K562 (cell line): ENCODE results near the gene XPOT. TPM values are rescaled to one million over a fixed set of nuclear protein-coding genes. Genes with fewer than 3 reads are reported as not detected.

Source experiments
- ATAC-seq: fragments of 200-7000 bp; cut with Tn5 transposase; 3 replicates; pipeline ENCODE4 v1.9.1; 2020; ENCODE audit warnings: moderate library complexity
- BruUV-seq: library from RNA; stranded (reverse); fragments of 400-500 nt; replicated peaks from 2 replicates; lab custom pipeline; 2021; lab: Mats Ljungman, UMichigan
- CTCF ChIA-PET: fragments of 300-600 bp; formaldehyde crosslinking; extraction: SDS; loops from one replicate; lab custom pipeline; 2021; ENCODE audit warnings: low intra/inter-chr PET ratio; lab: Yijun Ruan, JAX
- POLR2A ChIA-PET: fragments of 300-600, 350-650 bp; sonication (Branson Sonifier 250); formaldehyde crosslinking; extraction: SDS; loops from one replicate; lab custom pipeline; 2021; ENCODE audit warnings: antibody characterized with exemption, inconsistent platforms; lab: Yijun Ruan, JAX
- DNase-seq, 4 experiments: peaks; one replicate each; pipeline versions ENCODE4 v3.0.0 to v3.0.0-alpha.2; 2011 to 2018; ENCODE audit warnings: low spot score in 3 of 4, mixed read lengths in 3 of 4; ENCODE audit errors: extremely low read depth in 1 of 4
- FAIRE-seq: peaks from 2 replicates; lab custom pipeline; 2011; peaks lifted over from hg19 to GRCh38; lab: Jason Lieb, UNC
- H2AFZ ChIP-seq: 2 replicates; pipeline ENCODE4 v1.6.0; 2011; ENCODE audit warnings: low read depth, low read length, control low read depth, inconsistent platforms
- H3K27ac ChIP-seq: fragments of 200-600 bp; 3 replicates; pipeline ENCODE4 v1.8.0; 2011; ENCODE audit warnings: low read depth, mild to moderate bottlenecking, control low read depth, inconsistent platforms, low read length, moderate library complexity, mixed read lengths; ENCODE audit errors: extremely low read depth
- H3K27me3 ChIP-seq, 2 experiments: fragments of 300-600 bp in 1 of 2; 2 replicates in 1 of 2; 3 replicates in 1 of 2; pipeline versions ENCODE4 v1.6.0 to v1.8.0; 2011; ENCODE audit warnings: inconsistent platforms in 2 of 2, low read length in 2 of 2, mild to moderate bottlenecking in 1 of 2, mixed read lengths in 1 of 2, moderate library complexity in 1 of 2; ENCODE audit not compliant: control insufficient read depth in 2 of 2, insufficient read depth in 2 of 2
- H3K36me3 ChIP-seq: fragments of 300-600 bp; 3 replicates; pipeline ENCODE4 v1.8.0; 2011; ENCODE audit warnings: mild to moderate bottlenecking, low read length, inconsistent platforms; ENCODE audit not compliant: control insufficient read depth, insufficient read depth
- H3K4me1 ChIP-seq, 2 experiments: fragments of 200-600 bp in 1 of 2; replicated peaks in 1 of 2; 2 replicates in 1 of 2; 3 replicates in 1 of 2; pipeline versions ENCODE4 v1.5.1 to v1.8.0; 2011; ENCODE audit warnings: inconsistent platforms in 2 of 2, low read length in 2 of 2, mild to moderate bottlenecking in 1 of 2, mixed read lengths in 1 of 2, moderate library complexity in 1 of 2; ENCODE audit not compliant: control insufficient read depth in 2 of 2, insufficient read depth in 2 of 2
- H3K4me2 ChIP-seq: 2 replicates; pipeline ENCODE4 v1.6.1; 2011; ENCODE audit warnings: low read length, control low read depth, inconsistent platforms, mixed read lengths; ENCODE audit not compliant: insufficient read depth
- H3K4me3 ChIP-seq: fragments of 200-600 bp; sonication (generic), shearing (Covaris generic); 2 replicates; pipeline ENCODE4 v1.5.1; 2016; ENCODE audit warnings: control low read depth, inconsistent platforms
- H3K79me2 ChIP-seq: fragments of 200-600 bp; 3 replicates; pipeline ENCODE4 v1.8.0; 2011; ENCODE audit warnings: low read length, inconsistent platforms; ENCODE audit not compliant: control insufficient read depth, insufficient read depth
- H3K9ac ChIP-seq, 2 experiments: 2 replicates each; pipeline versions ENCODE4 v1.6.0 to v1.6.1; 2011; ENCODE audit warnings: low read depth in 2 of 2, low read length in 2 of 2, control low read depth in 1 of 2, inconsistent platforms in 1 of 2, mild to moderate bottlenecking in 1 of 2, mixed read lengths in 1 of 2; ENCODE audit not compliant: insufficient read depth in 1 of 2
- H3K9me1 ChIP-seq: one replicate; pipeline ENCODE4 v1.6.0; 2011; ENCODE audit warnings: inconsistent platforms, mild to moderate bottlenecking, low read length, moderate library complexity; ENCODE audit not compliant: control insufficient read depth, insufficient read depth
- H3K9me3 ChIP-seq: replicated peaks from 2 replicates; pipeline ENCODE4 v1.5.1; 2011; ENCODE audit warnings: low read depth, low read length, inconsistent platforms; ENCODE audit not compliant: control insufficient read depth, insufficient read depth
- H4K20me1 ChIP-seq: replicated peaks from 2 replicates; pipeline ENCODE4 v1.6.1; 2011; ENCODE audit warnings: low read length, inconsistent platforms, mixed read lengths; ENCODE audit not compliant: control insufficient read depth, insufficient read depth
- CHD2 ChIP-seq: IDR thresholded peaks from 2 replicates; pipeline ENCODE4 v1.6.1; 2011; ENCODE audit warnings: low read depth, low read length
- E2F5 ChIP-seq: sonication (generic); formaldehyde crosslinking; IDR thresholded peaks from 2 replicates; pipeline ENCODE4 v1.8.0; 2022; ENCODE audit warnings: mild to moderate bottlenecking, missing genetic modification reagents
- EZH2 ChIP-seq: IDR thresholded peaks from 2 replicates; pipeline ENCODE4 v1.6.1; 2012; ENCODE audit warnings: low read depth, mild to moderate bottlenecking, inconsistent platforms, low read length, borderline replicate concordance
- FOXP1 ChIP-seq: sonication (generic); formaldehyde crosslinking; IDR thresholded peaks from 2 replicates; pipeline ENCODE4 v1.8.0; 2022; ENCODE audit warnings: mild to moderate bottlenecking, missing genetic modification reagents
- GABPB2 ChIP-seq: fragments of 250-450 bp; sonication (Bioruptor Pico); conservative IDR thresholded peaks from 2 replicates; pipeline ENCODE4 v1.5.1; 2021; ENCODE audit warnings: mild to moderate bottlenecking
- IFI16 ChIP-seq: fragments of 250-450 bp; sonication (Bioruptor Pico); IDR thresholded peaks from 2 replicates; pipeline ENCODE4 v2.1.2; 2022; ENCODE audit warnings: mild to moderate bottlenecking, inconsistent platforms
- JUND ChIP-seq, 2 experiments: IDR thresholded peaks; 2 replicates in 1 of 2; 3 replicates in 1 of 2; pipeline ENCODE4 v1.6.1; 2011; ENCODE audit warnings: borderline replicate concordance in 2 of 2, low read depth in 2 of 2, low read length in 2 of 2, improper control_type of control experiment in 1 of 2, missing biosample characterization in 1 of 2, missing genetic modification characterization in 1 of 2, missing genetic modification reagents in 1 of 2
- MEF2D ChIP-seq: conservative IDR thresholded peaks from 2 replicates; pipeline ENCODE4 v1.6.1; 2016; ENCODE audit warnings: low read depth, missing genetic modification characterization, missing compliant biosample characterization
- MYBL2 ChIP-seq, 2 experiments: fragments of 450-650 bp in 1 of 2; sonication (generic) in 1 of 2; formaldehyde crosslinking in 1 of 2; IDR thresholded peaks; 2 replicates each; pipeline versions ENCODE4 v1.6.1 to v1.8.1; 2017 to 2022; ENCODE audit warnings: borderline replicate concordance in 1 of 2, inconsistent platforms in 1 of 2, low read depth in 1 of 2, mild to moderate bottlenecking in 1 of 2, missing genetic modification reagents in 1 of 2, moderate library complexity in 1 of 2
- NFE2L1 ChIP-seq: fragments of 450-650 bp; IDR thresholded peaks from 2 replicates; pipeline ENCODE4 v1.6.1; 2016; ENCODE audit warnings: missing genetic modification characterization, low read depth, mild to moderate bottlenecking, missing compliant biosample characterization, moderate library complexity, borderline replicate concordance
- SMARCC2 ChIP-seq: fragments of 450-650 bp; IDR thresholded peaks from 2 replicates; pipeline ENCODE4 v1.6.1; 2017; ENCODE audit warnings: antibody characterized with exemption, moderate library complexity, mild to moderate bottlenecking, low read depth
- SMARCE1 ChIP-seq: fragments of 450-650 bp; IDR thresholded peaks from 2 replicates; pipeline ENCODE4 v1.7.1; 2016; ENCODE audit warnings: mild to moderate bottlenecking
- TGIF2 ChIP-seq: sonication (generic); formaldehyde crosslinking; IDR thresholded peaks from 2 replicates; pipeline ENCODE4 v1.8.1; 2022; ENCODE audit warnings: mild to moderate bottlenecking, missing genetic modification reagents, moderate library complexity
- U2AF2 ChIP-seq: fragments of 200-400 bp; formaldehyde crosslinking; optimal IDR thresholded peaks from 2 replicates; pipeline ENCODE3; 2017; ENCODE audit warnings: low read depth, mild to moderate bottlenecking, low read length
- ZFP1 ChIP-seq: fragments of 450-650 bp; formaldehyde crosslinking; IDR thresholded peaks from 2 replicates; pipeline ENCODE4 v1.4.0; 2020; ENCODE audit warnings: mild to moderate bottlenecking, mixed read lengths
- ZKSCAN1 ChIP-seq: fragments of 150-350 bp; IDR thresholded peaks from 2 replicates; pipeline ENCODE4 v1.6.1; 2016; ENCODE audit warnings: low read depth, low read length
- ZKSCAN8 ChIP-seq: fragments of 200-800 bp; sonication (Bioruptor generic); IDR thresholded peaks from 2 replicates; pipeline ENCODE4 v1.6.1; 2016; ENCODE audit warnings: missing genetic modification characterization, missing compliant biosample characterization
- ZNF444 ChIP-seq: fragments of 250-450 bp; sonication (Bioruptor Pico); IDR thresholded peaks from 2 replicates; pipeline ENCODE4 v1.4.0; 2020; ENCODE audit warnings: mild to moderate bottlenecking, moderate library complexity
- ZNF518B ChIP-seq: fragments of 250-450 bp; sonication (Bioruptor Pico); IDR thresholded peaks from 2 replicates; pipeline ENCODE4 v1.5.0; 2021; ENCODE audit warnings: mild to moderate bottlenecking, moderate library complexity
- WGBS: fragments of 100-300 bp; shearing (Covaris generic); methylation state at CpG from one replicate; pipeline ENCODE4 v1.1.6; 2016; ENCODE audit warnings: low coverage, mixed read lengths; ENCODE audit not compliant: insufficient coverage; ENCODE audit errors: missing lambda C conversion rate; 5-methylcytosine and 5-hydroxymethylcytosine counted together
- in situ Hi-C: fragments of 300-500 bp; cut with MboI; formaldehyde crosslinking; loops from 4 replicates; pipeline ENCODE4 v1.15.0; 2018; ENCODE audit warnings: inconsistent platforms, mixed read lengths
- intact Hi-C: fragments of 100-400 bp; cut with micrococcal nuclease; formaldehyde crosslinking; loops from 2 replicates; pipeline ENCODE4 v1.14.2; 2022
- polyA plus RNA-seq, 8 experiments: library from polyadenylated mRNA; depleted of rRNA in 4 of 8; stranded (reverse) in 5 of 8; unstranded in 3 of 8; fragments of >200 nt; fragmentation: Nextera tagmentation in 2 of 8; fragmentation: Illumina TruSeq in 1 of 8; extraction: Ambion mirVana in 2 of 8; extraction: Trizol in 1 of 8; gene quantifications; 2 replicates each; pipeline versions ENCODE4 v1.2.1 to v1.2.3, GENCODE V29; 2011 to 2014; ENCODE audit warnings: inconsistent platforms in 1 of 8, missing spikeins in 1 of 8
- total RNA-seq, 7 experiments: library from RNA; depleted of rRNA in 6 of 7; stranded (reverse); fragments of >200 nt in 6 of 7; fragmentation: Illumina TruSeq in 2 of 7; extraction: Trizol in 2 of 7; gene quantifications; 2 replicates each; pipeline versions ENCODE4 v1.2.1 to v1.2.3, GENCODE V29; 2011 to 2021; ENCODE audit warnings: low replicate concordance in 1 of 7
- TF ChIP-seq, protein P1 (sequence below): sonication (generic); formaldehyde crosslinking; IDR thresholded peaks from 2 replicates; pipeline ENCODE4 v1.9.0; 2022; ENCODE audit warnings: mild to moderate bottlenecking, missing genetic modification reagents

The XPOT gene
- total and polyA plus RNA-seq, 9 of the 15 experiments (the other 6 are each of a cell fraction or from before 2014, with no cell fraction given) = 26.2 to 192 (median 102) TPM

- Histone ChIP-seq H3K9me1 (no peaks in the 10 kb centered on the region), H3K4me2 (no peak overlapping the region), H3K36me3 (peaks cover 90% of the 10 kb centered on the region), H4K20me1 (no peaks in the 10 kb centered on the region), H2AFZ (no peak overlapping the region), H3K9me3 (no peaks in the 10 kb centered on the region), H3K9ac (no peak overlapping the region), H3K79me2 (peaks cover 12% of the 10 kb centered on the region; the same call in 2 of the 3 replicates), H3K27me3 (no peaks in the 10 kb centered on the region), H3K27ac (no peak overlapping the region), H3K4me1 (peaks cover 0 to 8% of the 10 kb centered on the region in 2 experiments; a peak in 2 of 5 replicates), H3K4me3 (no peak overlapping the region)
- ATAC-seq = no peak
- ChIA-PET POLR2A (no interaction called here), CTCF (no interaction called here)
- intact Hi-C loops (no loop called here), in situ Hi-C loops (loop anchor here (5.0 kb wide), 1 partner anchor 34 kb away; no protein-coding TSS in a partner anchor)
- TF ChIP-seq GABPB2 (CRISPR knock-in tag) = no peak
- TF ChIP-seq ZKSCAN1 = no peak
- TF ChIP-seq MEF2D (tag) = no peak
- TF ChIP-seq MYBL2 (IDR thresholded peaks at IDR 0.05; ENCODE audit: low read depth) = no peak
- TF ChIP-seq MYBL2 (CRISPR knock-in tag; IDR thresholded peaks at IDR 0.05; ENCODE audit: borderline replicate concordance) = no peak
- no peak for TF ChIP-seq U2AF2
- no peak for TF ChIP-seq ZFP1 (CRISPR knock-in tag)
- TF ChIP-seq, protein P1, sequence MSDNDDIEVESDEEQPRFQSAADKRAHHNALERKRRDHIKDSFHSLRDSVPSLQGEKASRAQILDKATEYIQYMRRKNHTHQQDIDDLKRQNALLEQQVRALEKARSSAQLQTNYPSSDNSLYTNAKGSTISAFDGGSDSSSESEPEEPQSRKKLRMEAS (CRISPR knock-in tag) = no peak
- no peak for TF ChIP-seq SMARCC2
- no peak for TF ChIP-seq SMARCE1
- no peak for TF ChIP-seq EZH2
- no peak for TF ChIP-seq JUND (IDR thresholded peaks at IDR 0.05; ENCODE audit: borderline replicate concordance, low read depth, low read length)
- no peak for TF ChIP-seq JUND (tag; IDR thresholded peaks at IDR 0.05; ENCODE audit: borderline replicate concordance, low read depth, low read length)
- TF ChIP-seq E2F5 (CRISPR knock-in tag) = no peak
- TF ChIP-seq ZNF518B = no peak
- TF ChIP-seq ZKSCAN8 (CRISPR knock-in tag) = no peak
- TF ChIP-seq IFI16 (CRISPR knock-in tag) = no peak
- no peak for TF ChIP-seq CHD2
- no peak for TF ChIP-seq ZNF444 (CRISPR knock-in tag)
- TF ChIP-seq FOXP1 (CRISPR knock-in tag) = no peak
- no peak for TF ChIP-seq TGIF2 (CRISPR knock-in tag)
- no peak for TF ChIP-seq NFE2L1
- 18% methylated on average over 1 of the region's 1 CpG for WGBS
- DNase-seq = no peak
- FAIRE-seq = no peak
- BruUV-seq = no TSS peak
These were observed 42.1 kb downstream of the XPOT start for GRCh38 chr12:64446295-64446694.
